ENCODE results near the gene RIMS4.

Gene RIMS4

GRCh38 chr20:44850272-44850671 lies 39.9 kb upstream of the RIMS4 start:
- no peaks in the 10 kb centered on the region for H3K9me3 ChIP-seq (ENCODE audit: control extremely low read depth in 1 of 5, control insufficient read depth in 4 of 5, insufficient read depth in 2 of 5, low read depth in 1 of 5, low read length in 4 of 5)
- no peaks in the 10 kb centered on the region for H3K36me3 ChIP-seq (ENCODE audit: control insufficient read depth in 4 of 4, insufficient read depth in 4 of 4, low read length in 3 of 4)
- 94% methylated on average over 2 of the region's 3 CpGs for WGBS (ENCODE audit: insufficient coverage)
- DNase-seq: no peak
- H3K27ac ChIP-seq (ENCODE audit: insufficient read depth in 1 of 2, low read depth in 1 of 2, low read length in 2 of 2, poor library complexity in 1 of 2, severe bottlenecking in 2 of 2): no peak overlapping the region
- H3K4me1 ChIP-seq (ENCODE audit: control extremely low read depth in 1 of 4, control insufficient read depth in 4 of 4, insufficient read depth in 4 of 4, low read length in 3 of 4): no peaks in the 10 kb centered on the region
- peaks cover 0 to 8% (median 0%) of the 10 kb centered on the region in 5 experiments for H3K27me3 ChIP-seq (replicated peaks in 2 of 5; ENCODE audit: control insufficient read depth in 4 of 5, insufficient read depth in 5 of 5, low read length in 4 of 5)
- ChIA-PET POLR2A (no interaction called here), CTCF (no interaction called here)
- no peak overlapping the region for H3K4me3 ChIP-seq (ENCODE audit: control insufficient read depth in 1 of 7, extremely low read depth in 1 of 7, insufficient read depth in 4 of 7, low read depth in 2 of 7, low read length in 6 of 7)

DNA sequence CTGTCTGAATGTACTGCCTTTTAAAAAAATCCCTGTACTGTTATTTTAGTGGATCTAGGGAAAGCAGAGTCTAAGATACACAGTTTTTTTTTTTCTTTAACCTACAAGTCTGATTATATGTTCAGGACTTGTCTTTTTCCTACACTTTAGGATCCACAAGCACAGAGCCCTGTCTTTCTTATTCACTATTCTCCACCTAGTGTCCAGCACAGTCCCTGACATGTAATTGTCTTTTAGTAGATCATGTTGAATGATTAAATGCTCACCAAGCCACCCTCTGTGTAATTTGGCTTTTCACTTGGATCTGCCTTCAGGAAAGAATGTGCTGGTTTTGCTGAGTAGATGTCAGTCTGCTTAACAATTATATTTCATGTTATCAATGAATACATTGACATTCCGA lies 39.4 kb upstream of the RIMS4 start:
- Histone ChIP-seq H3K27me3 (replicated peaks in 2 of 5; ENCODE audit: control insufficient read depth in 4 of 5, insufficient read depth in 5 of 5, low read length in 4 of 5) (peaks cover 0 to 9% (median 0%) of the 10 kb centered on the region in 5 experiments), H3K36me3 (ENCODE audit: control insufficient read depth in 4 of 4, insufficient read depth in 4 of 4, low read length in 3 of 4) (no peaks in the 10 kb centered on the region), H3K4me3 (ENCODE audit: control insufficient read depth in 1 of 7, extremely low read depth in 1 of 7, insufficient read depth in 4 of 7, low read depth in 2 of 7, low read length in 6 of 7) (no peak overlapping the region), H3K27ac (ENCODE audit: insufficient read depth in 1 of 2, low read depth in 1 of 2, low read length in 2 of 2, poor library complexity in 1 of 2, severe bottlenecking in 2 of 2) (no peak overlapping the region), H3K9me3 (ENCODE audit: control extremely low read depth in 1 of 5, control insufficient read depth in 4 of 5, insufficient read depth in 2 of 5, low read depth in 1 of 5, low read length in 4 of 5) (no peaks in the 10 kb centered on the region), H3K4me1 (ENCODE audit: control extremely low read depth in 1 of 4, control insufficient read depth in 4 of 4, insufficient read depth in 4 of 4, low read length in 3 of 4) (no peaks in the 10 kb centered on the region)
- ChIA-PET CTCF (no interaction called here), POLR2A (no interaction called here)
- DNase-seq: no peak
- no CpG with 5 or more reads among the region's 1 CpG for WGBS (ENCODE audit: insufficient coverage)

- Histone ChIP-seq H3K36me3 (ENCODE audit: control insufficient read depth in 4 of 4, insufficient read depth in 4 of 4, low read length in 3 of 4) (no peaks in the 10 kb centered on the region), H3K4me3 (ENCODE audit: control insufficient read depth in 1 of 7, extremely low read depth in 1 of 7, insufficient read depth in 4 of 7, low read depth in 2 of 7, low read length in 6 of 7) (no peak overlapping the region), H3K9me3 (ENCODE audit: control extremely low read depth in 1 of 5, control insufficient read depth in 4 of 5, insufficient read depth in 2 of 5, low read depth in 1 of 5, low read length in 4 of 5) (no peaks in the 10 kb centered on the region), H3K27me3 (replicated peaks in 2 of 5; ENCODE audit: control insufficient read depth in 4 of 5, insufficient read depth in 5 of 5, low read length in 4 of 5) (peaks cover 0 to 7% (median 3%) of the 10 kb centered on the region in 5 experiments), H3K27ac (ENCODE audit: insufficient read depth in 1 of 2, low read depth in 1 of 2, low read length in 2 of 2, poor library complexity in 1 of 2, severe bottlenecking in 2 of 2) (no peak overlapping the region), H3K4me1 (ENCODE audit: control extremely low read depth in 1 of 4, control insufficient read depth in 4 of 4, insufficient read depth in 4 of 4, low read length in 3 of 4) (no peaks in the 10 kb centered on the region)
- ChIA-PET POLR2A (no interaction called here), CTCF (no interaction called here)
- no peak for DNase-seq
- 94% methylated on average over 2 of the region's 4 CpGs for WGBS (ENCODE audit: insufficient coverage)
These were observed 38.1 kb upstream of the RIMS4 start for GRCh38 chr20:44848254-44849015.

DNA sequence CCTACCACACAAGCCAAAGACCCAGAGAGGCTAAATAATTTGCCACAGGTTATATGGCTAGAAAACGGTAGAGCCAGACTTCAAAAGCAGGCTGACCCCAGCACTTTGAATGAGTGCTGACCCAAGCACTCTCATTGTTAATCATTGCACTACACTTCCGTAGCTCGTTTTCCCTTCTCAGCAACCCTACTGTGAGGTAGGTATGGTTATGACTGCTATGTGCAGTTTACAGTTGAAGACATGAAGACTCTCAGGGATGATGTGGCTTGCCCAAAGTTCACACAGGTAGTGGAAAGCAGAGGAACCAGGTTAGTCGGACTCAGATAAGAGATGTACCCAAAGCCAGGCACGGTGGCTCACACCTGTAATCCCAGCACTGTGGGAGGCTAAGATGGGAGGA lies 33.5 kb upstream of the RIMS4 start:
- peaks cover 0 to 15% (median 7%) of the 10 kb centered on the region in 5 experiments for H3K27me3 ChIP-seq (replicated peaks in 2 of 5; ENCODE audit: control insufficient read depth in 4 of 5, insufficient read depth in 5 of 5, low read length in 4 of 5)
- no peaks in the 10 kb centered on the region for H3K36me3 ChIP-seq (ENCODE audit: control insufficient read depth in 4 of 4, insufficient read depth in 4 of 4, low read length in 3 of 4)
- peaks cover 0 to 2% (median 0%) of the 10 kb centered on the region in 5 experiments for H3K9me3 ChIP-seq (ENCODE audit: control extremely low read depth in 1 of 5, control insufficient read depth in 4 of 5, insufficient read depth in 2 of 5, low read depth in 1 of 5, low read length in 4 of 5)
- H3K4me3 ChIP-seq (ENCODE audit: control insufficient read depth in 1 of 7, extremely low read depth in 1 of 7, insufficient read depth in 4 of 7, low read depth in 2 of 7, low read length in 6 of 7): no peak overlapping the region
- WGBS (ENCODE audit: insufficient coverage): 92% methylated on average over 3 of the region's 5 CpGs
- POLR2A ChIA-PET: no interaction called here
- DNase-seq: no peak
- no peaks in the 10 kb centered on the region for H3K4me1 ChIP-seq (ENCODE audit: control extremely low read depth in 1 of 4, control insufficient read depth in 4 of 4, insufficient read depth in 4 of 4, low read length in 3 of 4)
- CTCF ChIA-PET: no interaction called here
- H3K27ac ChIP-seq (ENCODE audit: insufficient read depth in 1 of 2, low read depth in 1 of 2, low read length in 2 of 2, poor library complexity in 1 of 2, severe bottlenecking in 2 of 2): no peak overlapping the region

GRCh38 chr20:44841955-44842354 lies 31.6 kb upstream of the RIMS4 start:
- WGBS (ENCODE audit: insufficient coverage): 91% methylated on average over 6 of the region's 6 CpGs
- no peaks in the 10 kb centered on the region for H3K4me1 ChIP-seq (ENCODE audit: control extremely low read depth in 1 of 4, control insufficient read depth in 4 of 4, insufficient read depth in 4 of 4, low read length in 3 of 4)
- H3K9me3 ChIP-seq (ENCODE audit: control extremely low read depth in 1 of 5, control insufficient read depth in 4 of 5, insufficient read depth in 2 of 5, low read depth in 1 of 5, low read length in 4 of 5): peaks cover 0 to 4% (median 0%) of the 10 kb centered on the region in 5 experiments
- no peak for DNase-seq
- H3K36me3 ChIP-seq (ENCODE audit: control insufficient read depth in 4 of 4, insufficient read depth in 4 of 4, low read length in 3 of 4): no peaks in the 10 kb centered on the region
- H3K27ac ChIP-seq (ENCODE audit: insufficient read depth in 1 of 2, low read depth in 1 of 2, low read length in 2 of 2, poor library complexity in 1 of 2, severe bottlenecking in 2 of 2): no peak overlapping the region
- ChIA-PET CTCF (no interaction called here), POLR2A (no interaction called here)
- peaks cover 0 to 26% (median 8%) of the 10 kb centered on the region in 5 experiments for H3K27me3 ChIP-seq (replicated peaks in 2 of 5; ENCODE audit: control insufficient read depth in 4 of 5, insufficient read depth in 5 of 5, low read length in 4 of 5)
- H3K4me3 ChIP-seq (ENCODE audit: control insufficient read depth in 1 of 7, extremely low read depth in 1 of 7, insufficient read depth in 4 of 7, low read depth in 2 of 7, low read length in 6 of 7): no peak overlapping the region

- Histone ChIP-seq H3K4me3 (ENCODE audit: control insufficient read depth in 1 of 7, extremely low read depth in 1 of 7, insufficient read depth in 4 of 7, low read depth in 2 of 7, low read length in 6 of 7) (no peak overlapping the region), H3K36me3 (ENCODE audit: control insufficient read depth in 4 of 4, insufficient read depth in 4 of 4, low read length in 3 of 4) (no peaks in the 10 kb centered on the region), H3K4me1 (ENCODE audit: control extremely low read depth in 1 of 4, control insufficient read depth in 4 of 4, insufficient read depth in 4 of 4, low read length in 3 of 4) (no peaks in the 10 kb centered on the region), H3K9me3 (ENCODE audit: control extremely low read depth in 1 of 5, control insufficient read depth in 4 of 5, insufficient read depth in 2 of 5, low read depth in 1 of 5, low read length in 4 of 5) (peaks cover 0 to 4% (median 0%) of the 10 kb centered on the region in 5 experiments), H3K27ac (ENCODE audit: insufficient read depth in 1 of 2, low read depth in 1 of 2, low read length in 2 of 2, poor library complexity in 1 of 2, severe bottlenecking in 2 of 2) (no peak overlapping the region), H3K27me3 (replicated peaks in 2 of 5; ENCODE audit: control insufficient read depth in 4 of 5, insufficient read depth in 5 of 5, low read length in 4 of 5) (peaks cover 0 to 34% (median 11%) of the 10 kb centered on the region in 5 experiments)
- POLR2A ChIA-PET: no interaction called here
- DNase-seq: no peak
- WGBS (ENCODE audit: insufficient coverage): no CpG with 5 or more reads among the region's 5 CpGs
- CTCF ChIA-PET: interaction anchor here (1.4 kb wide), 1 partner anchor 94 kb away, joined by 3 read pairs; no protein-coding TSS in a partner anchor
These were observed 30.5 kb upstream of the RIMS4 start for GRCh38 chr20:44840826-44841225.

GRCh38 chr20:44839481-44839880 lies 29.1 kb upstream of the RIMS4 start:
- CTCF ChIA-PET: no interaction called here
- H3K36me3 ChIP-seq (ENCODE audit: control insufficient read depth in 4 of 4, insufficient read depth in 4 of 4, low read length in 3 of 4): no peaks in the 10 kb centered on the region

More at GRCh38 chr20:44839481-44839880, 29.1 kb upstream of the RIMS4 start:
- Histone ChIP-seq H3K4me1 (ENCODE audit: control extremely low read depth in 1 of 4, control insufficient read depth in 4 of 4, insufficient read depth in 4 of 4, low read length in 3 of 4) (no peaks in the 10 kb centered on the region), H3K4me3 (ENCODE audit: control insufficient read depth in 1 of 7, extremely low read depth in 1 of 7, insufficient read depth in 4 of 7, low read depth in 2 of 7, low read length in 6 of 7) (no peak overlapping the region), H3K27ac (ENCODE audit: insufficient read depth in 1 of 2, low read depth in 1 of 2, low read length in 2 of 2, poor library complexity in 1 of 2, severe bottlenecking in 2 of 2) (no peak overlapping the region), H3K9me3 (ENCODE audit: control extremely low read depth in 1 of 5, control insufficient read depth in 4 of 5, insufficient read depth in 2 of 5, low read depth in 1 of 5, low read length in 4 of 5) (peaks cover 0 to 4% (median 0%) of the 10 kb centered on the region in 5 experiments), H3K27me3 (replicated peaks in 2 of 5; ENCODE audit: control insufficient read depth in 4 of 5, insufficient read depth in 5 of 5, low read length in 4 of 5) (peaks cover 0 to 34% (median 11%) of the 10 kb centered on the region in 5 experiments)
- POLR2A ChIA-PET: no interaction called here
- no peak for DNase-seq
- WGBS (ENCODE audit: insufficient coverage): 58% methylated on average over 2 of the region's 5 CpGs
